Measurements from ENCODE around the gene PACS1.
"Not testable (repeated sequence)": the region's sequence is repeated elsewhere in the genome, so short reads cannot be mapped to it uniquely, and the experiment has no call there.

The PACS1 gene

GRCh38 chr11:66077927-66078326, 7.9 kb downstream of the PACS1 start:
- no peak for DNase-seq

DNA sequence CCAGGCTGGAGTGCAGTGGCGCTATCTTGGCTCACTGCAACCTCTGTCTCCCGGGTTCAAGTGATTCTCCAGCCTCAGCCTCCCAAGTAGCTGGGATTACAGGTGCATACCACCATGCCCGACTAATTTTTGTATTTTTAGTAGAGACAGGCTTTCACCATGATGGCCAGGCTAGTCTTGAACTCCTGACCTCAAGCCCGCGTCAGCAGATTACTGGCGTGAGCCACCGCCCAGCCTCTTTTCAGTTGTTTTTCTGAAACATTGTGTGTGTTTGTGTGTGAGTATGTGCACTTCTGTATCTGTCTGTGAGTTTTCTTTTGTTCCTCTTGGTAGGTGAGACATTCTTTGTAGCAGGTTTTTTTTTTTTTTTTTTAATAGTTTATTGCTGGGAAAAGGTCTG, 8.9 kb downstream of the PACS1 start:
- not testable (repeated sequence) for DNase-seq

GRCh38 chr11:66080055-66080817, 10.2 kb downstream of the PACS1 start:
- peak; percentile 62 for DNase-seq

DNA sequence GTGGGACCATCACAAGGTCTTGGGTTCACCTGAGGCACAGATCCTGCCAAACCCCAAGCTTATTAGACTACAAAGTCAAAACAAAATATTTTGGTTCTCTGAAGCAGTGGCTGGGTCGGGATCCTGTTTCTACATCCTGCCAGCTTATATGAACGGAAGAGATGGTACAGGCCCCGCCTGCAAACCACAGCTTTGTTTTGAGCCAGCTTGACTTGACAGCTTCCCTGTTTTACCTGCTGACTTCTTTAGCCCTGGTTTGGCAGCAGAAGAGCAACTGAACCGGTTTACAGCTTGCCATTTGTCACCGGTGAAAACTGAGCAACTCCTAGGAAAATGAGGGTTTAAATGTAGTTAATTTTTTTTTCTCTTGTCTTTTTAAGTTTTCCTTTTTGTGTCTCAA, 11.4 kb downstream of the PACS1 start:
- DNase-seq = peak; percentile 81

GRCh38 chr11:66082946-66083698, 13.1 kb downstream of the PACS1 start:
- no peak for DNase-seq

DNA sequence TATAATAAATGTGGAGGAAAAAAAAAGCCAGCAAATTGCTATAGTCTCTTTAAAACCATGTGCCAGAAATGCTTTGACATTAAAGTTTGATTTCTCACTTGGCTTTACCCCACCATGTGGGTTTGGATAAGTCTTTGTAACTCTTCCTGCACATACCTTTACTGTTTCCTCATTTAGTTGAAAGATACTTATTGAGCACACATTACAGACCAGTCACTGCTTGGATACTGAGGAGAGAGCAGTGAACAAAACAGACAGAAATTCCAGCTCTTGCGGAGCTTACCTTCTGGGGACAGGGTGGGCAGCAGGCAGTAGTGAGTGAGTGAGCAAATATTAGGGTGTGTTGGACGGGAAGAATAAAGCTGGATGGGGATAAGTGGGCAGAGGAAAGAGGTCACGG, 13.7 kb downstream of the PACS1 start:
- DNase-seq = no peak

GRCh38 chr11:66084821-66085475, 14.9 kb downstream of the PACS1 start:
- no peak for DNase-seq

DNA sequence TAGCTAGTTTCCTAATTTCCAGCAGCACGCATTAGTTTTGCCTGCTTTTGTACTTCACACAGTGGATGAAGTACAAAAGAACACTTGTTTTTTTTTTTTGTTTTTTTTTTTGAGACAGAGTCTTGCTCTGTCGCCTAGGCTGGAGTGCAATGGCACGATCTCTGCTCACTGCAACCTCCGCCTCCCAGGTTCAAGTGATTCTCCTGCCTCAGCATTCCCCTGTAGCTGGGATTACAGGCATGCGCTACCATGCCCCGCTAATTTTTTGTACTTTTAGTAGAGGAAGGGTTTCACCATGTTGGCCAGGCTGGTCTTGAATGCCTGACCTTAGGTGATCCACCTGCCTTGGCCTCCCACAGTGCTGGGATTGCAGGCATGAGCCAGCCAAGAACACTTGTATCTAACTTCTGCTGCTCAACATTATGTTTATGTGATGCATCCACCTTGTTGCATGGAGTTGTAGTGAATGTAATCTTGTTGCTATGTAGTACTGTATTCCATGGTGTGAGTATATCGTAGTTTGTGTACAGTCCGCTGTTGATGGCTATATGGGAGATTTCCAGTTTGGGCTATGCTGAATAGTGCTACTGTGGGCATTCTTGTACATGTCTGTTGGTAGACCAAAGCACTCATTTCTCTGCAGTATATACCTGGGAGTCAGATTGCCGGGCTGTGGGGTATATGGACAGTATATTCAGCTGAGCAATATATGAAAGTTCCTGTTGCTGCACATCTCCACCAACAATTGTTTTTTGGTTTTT, 17.3 kb downstream of the PACS1 start:
- DNase-seq = no peak

DNA sequence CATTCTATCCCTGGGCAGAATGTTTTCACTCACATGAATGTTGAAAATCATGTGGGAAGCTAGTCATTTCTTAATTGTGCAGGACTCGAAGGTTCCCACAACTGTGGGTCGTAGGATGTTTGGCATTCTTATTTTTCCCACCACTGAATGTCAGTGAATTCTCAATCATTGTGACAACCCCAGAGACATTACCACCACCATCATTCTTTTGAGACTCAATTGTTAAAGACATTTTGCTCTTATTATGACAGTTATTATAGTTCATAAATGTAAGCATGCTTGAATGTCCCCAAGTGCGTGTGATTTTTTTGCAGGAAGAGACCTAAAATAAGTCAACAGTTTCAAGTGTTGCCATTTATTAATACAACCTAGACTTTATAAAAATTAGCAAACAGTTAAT, 19.0 kb downstream of the PACS1 start:
- DNase-seq = no peak

DNA sequence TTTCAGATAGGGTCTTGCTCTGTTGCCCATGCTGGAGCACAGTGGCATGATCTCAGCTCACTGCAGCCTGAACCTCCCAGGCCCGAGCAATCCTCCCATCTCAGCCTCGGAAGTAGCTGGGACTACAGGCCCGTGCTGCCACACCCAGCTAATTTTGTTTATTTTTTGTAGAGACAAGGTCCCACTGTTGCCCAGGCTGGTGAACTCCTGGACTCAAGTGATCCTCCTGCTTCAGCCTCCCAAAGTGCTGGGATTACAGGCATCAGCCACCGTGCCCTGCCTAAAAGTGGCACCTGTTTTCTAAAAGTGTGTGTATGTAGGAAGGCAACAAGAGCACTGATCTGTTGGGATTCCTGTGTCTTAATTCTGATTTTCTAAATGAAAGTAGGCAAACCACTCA, 20.2 kb downstream of the PACS1 start:
- DNase-seq = no peak

DNA sequence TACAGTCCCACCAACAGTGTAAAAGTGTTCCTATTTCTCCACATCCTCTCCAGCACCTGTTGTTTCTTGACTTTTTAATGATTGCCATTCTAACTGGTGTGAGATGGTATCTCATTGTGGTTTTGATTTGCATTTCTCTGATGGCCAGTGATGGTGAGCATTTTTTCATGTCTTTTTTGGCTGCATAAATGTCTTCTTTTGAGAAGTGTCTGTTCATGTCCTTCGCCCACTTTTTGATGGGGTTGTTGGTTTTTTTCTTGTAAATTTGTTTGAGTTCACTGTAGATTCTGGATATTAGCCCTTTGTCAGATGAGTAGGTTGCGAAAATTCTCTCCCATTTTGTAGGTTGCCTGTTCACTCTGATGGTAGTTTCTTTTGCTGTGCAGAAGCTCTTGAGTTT, 22.1 kb downstream of the PACS1 start:
- not testable (repeated sequence) for DNase-seq

- DNase-seq = not testable (repeated sequence)
Measured at GRCh38 chr11:66099746-66100145, 29.7 kb downstream of the PACS1 start.

- peak; percentile 75 for DNase-seq
Measured at GRCh38 chr11:66100272-66101065, 30.4 kb downstream of the PACS1 start.

DNA sequence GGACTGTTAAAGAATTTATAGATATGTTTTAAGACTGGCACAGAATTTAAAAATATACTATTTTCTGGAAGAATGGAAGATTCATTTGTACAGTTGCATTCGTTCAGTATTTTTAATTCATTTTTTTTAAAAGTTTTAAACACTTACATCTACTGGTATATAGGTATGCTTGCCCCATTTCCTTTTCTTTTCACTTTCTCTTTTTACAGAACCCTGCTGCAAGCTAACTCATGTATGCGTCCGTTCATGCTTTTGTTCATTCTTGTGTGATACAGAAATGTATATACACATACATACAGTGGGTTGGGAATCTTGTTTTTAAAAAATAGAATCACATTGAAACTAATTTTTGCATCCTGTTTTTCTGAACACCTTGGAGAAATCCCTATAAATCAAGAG, 31.0 kb downstream of the PACS1 start:
- no peak for DNase-seq

DNA sequence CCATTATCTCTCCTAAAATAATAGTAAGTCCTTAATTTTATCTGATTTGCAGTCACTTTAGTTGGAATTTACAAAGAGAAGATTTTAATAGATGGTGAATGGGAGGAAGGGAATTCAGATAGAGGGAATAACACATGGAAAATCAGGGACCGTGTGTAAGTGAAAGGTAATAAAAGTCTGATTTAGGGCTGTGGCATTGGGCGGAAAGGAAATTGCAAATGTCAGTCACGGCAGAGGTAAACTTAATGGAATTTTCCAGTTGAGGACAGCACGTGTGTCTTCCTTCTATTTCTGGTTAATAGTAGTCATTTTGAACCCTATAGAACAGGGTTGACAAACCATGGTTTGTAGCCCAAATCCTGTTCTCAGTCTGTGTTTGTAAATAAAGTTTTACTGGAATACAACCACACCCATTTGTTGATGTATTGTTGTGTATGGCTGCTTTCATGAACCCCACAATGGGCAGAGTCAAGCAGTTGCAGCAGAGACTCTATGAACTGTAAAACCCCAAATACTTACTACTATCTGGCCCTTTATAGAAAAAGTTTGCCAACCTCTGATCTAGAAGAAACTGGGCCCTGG, 34.1 kb downstream of the PACS1 start:
- DNase-seq = no peak

- DNase-seq = peak; percentile 47
Measured at GRCh38 chr11:66106786-66107599, 36.9 kb downstream of the PACS1 start.

DNA sequence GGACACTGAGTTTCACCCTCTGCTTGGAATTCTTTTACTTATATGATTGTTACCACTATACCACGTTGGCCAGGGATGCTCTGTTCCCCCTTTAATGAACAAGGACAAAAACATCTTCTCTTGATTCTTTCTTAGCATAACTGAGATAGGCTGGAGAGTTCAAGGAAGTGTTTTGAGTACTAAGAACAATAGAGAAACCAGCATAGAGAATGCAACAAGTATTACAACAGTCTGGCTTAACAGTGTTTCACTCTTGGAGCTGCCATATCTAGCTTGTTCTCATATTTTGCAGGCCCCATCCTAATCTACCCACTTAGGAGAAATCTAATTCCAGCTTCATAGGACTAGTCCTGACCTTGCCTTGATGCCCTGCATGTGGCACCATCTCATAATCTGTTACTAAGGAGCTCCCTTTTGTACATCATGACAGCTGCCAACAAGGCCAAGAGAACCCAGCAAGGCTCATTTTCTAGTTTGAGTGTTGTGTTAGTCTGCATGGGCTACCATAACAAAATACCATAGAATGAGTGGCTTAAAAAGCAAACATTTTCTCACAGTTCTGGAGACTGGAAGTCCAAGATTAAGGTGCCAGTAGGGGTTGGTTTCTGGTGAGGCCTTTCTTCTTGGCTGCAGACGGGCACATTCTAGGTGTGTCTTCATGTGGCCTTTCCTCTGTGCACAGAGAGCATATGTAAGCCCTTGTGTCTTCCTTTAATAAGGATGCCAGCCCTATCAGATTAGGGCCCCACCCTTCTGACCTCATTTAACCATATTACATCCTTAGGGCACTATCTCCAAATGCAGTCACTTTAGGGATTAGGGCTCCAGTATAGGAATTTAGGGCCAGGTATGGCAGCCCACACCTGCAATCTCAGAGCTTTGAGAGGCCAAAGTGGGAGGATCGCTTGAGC, 37.8 kb downstream of the PACS1 start:
- no peak for DNase-seq

DNA sequence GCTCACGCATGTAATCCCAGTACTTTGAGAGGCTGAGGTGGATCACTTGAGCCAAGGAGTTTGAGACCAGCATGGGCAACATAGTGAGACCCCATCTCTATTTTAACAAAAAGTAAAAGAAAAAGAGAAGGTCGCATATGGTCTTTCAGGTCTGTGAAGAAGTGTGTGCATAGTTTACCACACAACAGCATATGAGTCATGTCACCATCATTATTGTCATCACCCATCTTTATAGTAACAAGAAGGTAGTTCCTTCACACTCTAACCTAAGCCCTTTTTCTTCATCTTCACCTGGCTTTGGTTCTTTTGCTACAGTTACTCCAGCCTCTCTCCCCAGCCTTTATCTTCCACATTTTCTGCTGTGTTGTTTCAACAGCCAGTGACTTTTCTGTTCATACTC, 39.2 kb downstream of the PACS1 start:
- no peak for DNase-seq

DNA sequence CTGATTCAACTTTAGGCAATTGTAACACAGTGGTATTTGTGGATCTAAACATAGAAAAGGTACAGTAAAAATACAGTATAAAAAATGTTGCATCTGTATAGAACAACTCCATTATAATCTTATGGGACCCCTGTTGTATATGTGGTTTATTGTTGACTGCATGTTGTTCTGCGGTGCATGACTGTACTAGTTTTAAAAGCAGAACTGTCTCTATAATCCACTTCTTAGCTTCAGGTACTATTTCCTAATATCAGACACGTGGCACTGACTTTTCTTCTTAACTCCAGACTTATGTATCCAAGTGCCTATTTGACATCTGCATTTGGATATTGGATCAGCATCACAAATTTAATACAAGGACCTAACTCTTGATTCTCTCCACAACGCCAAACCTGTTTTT, 41.1 kb downstream of the PACS1 start:
- no peak for DNase-seq

DNA sequence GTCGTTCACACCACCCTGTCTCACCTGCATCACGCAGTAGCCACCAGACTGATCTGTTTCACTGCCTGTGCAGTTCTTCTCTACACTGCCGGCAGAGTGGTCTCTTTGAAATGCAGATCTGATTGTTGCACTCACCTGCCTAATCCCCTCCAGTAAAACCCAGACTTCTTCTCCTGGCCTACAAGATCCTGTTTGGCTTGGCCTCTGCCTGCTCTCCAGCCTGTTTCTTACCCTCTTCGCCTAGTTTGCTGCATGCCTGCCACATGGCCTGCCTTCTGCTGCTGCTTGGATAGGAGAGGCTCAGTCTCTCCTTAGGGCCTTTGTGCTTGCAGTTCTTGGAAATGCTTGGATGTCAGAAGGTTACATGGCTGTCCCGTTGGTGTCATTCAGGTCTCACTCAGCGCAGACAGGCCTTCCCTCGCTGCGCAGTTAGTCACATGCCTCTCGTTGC, 42.0 kb downstream of the PACS1 start:
- DNase-seq = no peak
